ENCODE measurements around the gene ARHGEF4. TPM values are rescaled to one million over a fixed set of nuclear protein-coding genes. Genes with fewer than 3 reads are reported as not detected.

The ARHGEF4 gene
- 12.5 and 12.6 TPM in 2 replicates for total RNA-seq (2021)
- long read RNA-seq, partial matches to known transcripts, result 7 of 29 reads
- long read RNA-seq, other reads (novel, unspliced or antisense), result 22 of 29 reads

GRCh38 chr2:130836501-130837174, at the start of gene ARHGEF4:
Gene ARHGEF4 (plus strand): TSS chr2:130836914. CDS start chr2:130836954, 40 bp downstream.
- H3T11ph ChIP-seq (ENCODE audit: low read length), result no peak within 1 kb of the TSS
- no peak within 1 kb of the TSS for H2BK5ac ChIP-seq (ENCODE audit: insufficient read length, low read length)
- TF ChIP-seq, protein P1, sequence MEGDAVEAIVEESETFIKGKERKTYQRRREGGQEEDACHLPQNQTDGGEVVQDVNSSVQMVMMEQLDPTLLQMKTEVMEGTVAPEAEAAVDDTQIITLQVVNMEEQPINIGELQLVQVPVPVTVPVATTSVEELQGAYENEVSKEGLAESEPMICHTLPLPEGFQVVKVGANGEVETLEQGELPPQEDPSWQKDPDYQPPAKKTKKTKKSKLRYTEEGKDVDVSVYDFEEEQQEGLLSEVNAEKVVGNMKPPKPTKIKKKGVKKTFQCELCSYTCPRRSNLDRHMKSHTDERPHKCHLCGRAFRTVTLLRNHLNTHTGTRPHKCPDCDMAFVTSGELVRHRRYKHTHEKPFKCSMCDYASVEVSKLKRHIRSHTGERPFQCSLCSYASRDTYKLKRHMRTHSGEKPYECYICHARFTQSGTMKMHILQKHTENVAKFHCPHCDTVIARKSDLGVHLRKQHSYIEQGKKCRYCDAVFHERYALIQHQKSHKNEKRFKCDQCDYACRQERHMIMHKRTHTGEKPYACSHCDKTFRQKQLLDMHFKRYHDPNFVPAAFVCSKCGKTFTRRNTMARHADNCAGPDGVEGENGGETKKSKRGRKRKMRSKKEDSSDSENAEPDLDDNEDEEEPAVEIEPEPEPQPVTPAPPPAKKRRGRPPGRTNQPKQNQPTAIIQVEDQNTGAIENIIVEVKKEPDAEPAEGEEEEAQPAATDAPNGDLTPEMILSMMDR (conservative IDR thresholded peaks at IDR 0.05), result no peak
- no peak within 1 kb of the TSS for H2BK12ac ChIP-seq (ENCODE audit: insufficient read length, low read depth, low read length)
- no peak within 1 kb of the TSS for H4K8ac ChIP-seq (replicated peaks; ENCODE audit: insufficient read length, low read depth, low read length)
- H3K14ac ChIP-seq (ENCODE audit: insufficient read depth, low read length), result peak within 1 kb of the TSS; percentile 60; the same call in 1 of the 2 replicates
- Mint-ChIP-seq H3K36me3 (ENCODE audit: insufficient read depth in 1 of 3, low read depth in 3 of 3) (no peaks in the 10 kb centered on the region), H3K9me3 (no peaks in the 10 kb centered on the region; a peak in 2 of 5 replicates), H3K27me3 (ENCODE audit: low read depth) (peaks cover 60% of the 10 kb centered on the region), H3K4me3 (peak within 1 kb of the TSS; percentile 56 to 74), H3K27ac (no peak within 1 kb of the TSS), H3K4me1 (peaks cover 2 to 16% of the 10 kb centered on the region in 2 experiments; a peak in 2 of 4 replicates)
- peaks cover 11% of the 10 kb centered on the region for H3K23me2 ChIP-seq (ENCODE audit: insufficient read length, low read depth, low read length, poor library complexity, severe bottlenecking)
- H3K56ac ChIP-seq (ENCODE audit: insufficient read length, low read depth, low read length), result no peak within 1 kb of the TSS
- H2AFZ ChIP-seq (ENCODE audit: low read length), result no peak within 1 kb of the TSS
- H2BK15ac ChIP-seq (ENCODE audit: low read depth, low read length), result no peak within 1 kb of the TSS
- no peak within 1 kb of the TSS for H2BK20ac ChIP-seq (ENCODE audit: low read depth, low read length, poor library complexity, severe bottlenecking)
- no peak within 1 kb of the TSS for H4K91ac ChIP-seq (ENCODE audit: insufficient read length, low read depth, low read length)
- H3K27ac ChIP-seq (ENCODE audit: insufficient read length, low read depth, low read length), result no peak within 1 kb of the TSS
- peak within 1 kb of the TSS; percentile 43 for H3K4me2 ChIP-seq (ENCODE audit: insufficient read depth, insufficient read length, low read length)
- no peak within 1 kb of the TSS for H2AK5ac ChIP-seq (ENCODE audit: insufficient read length, low read length)
- H3K27me3 ChIP-seq (ENCODE audit: insufficient read depth, low read length), result peaks cover 4% of the 10 kb centered on the region; the same call in 1 of the 2 replicates
- H3K4me1 ChIP-seq (ENCODE audit: insufficient read depth, low read length), result no peaks in the 10 kb centered on the region
- H3K18ac ChIP-seq (ENCODE audit: insufficient read length, low read depth, low read length), result no peak within 1 kb of the TSS
- H4K5ac ChIP-seq (ENCODE audit: insufficient read length, low read depth, low read length), result no peak within 1 kb of the TSS
- H2BK120ac ChIP-seq (ENCODE audit: low read depth, low read length, poor library complexity, severe bottlenecking), result no peak within 1 kb of the TSS
- H3K23ac ChIP-seq (ENCODE audit: insufficient read length, low read depth, low read length), result no peak within 1 kb of the TSS
- no peaks in the 10 kb centered on the region for H4K20me1 ChIP-seq (ENCODE audit: control insufficient read depth, insufficient read depth, insufficient read length)
- no peaks in the 10 kb centered on the region for H3K79me1 ChIP-seq (ENCODE audit: insufficient read depth, low read depth, low read length, poor library complexity, severe bottlenecking)
- H3K4ac ChIP-seq (ENCODE audit: low read depth, low read length), result no peak within 1 kb of the TSS
- no peaks in the 10 kb centered on the region for H3K9me3 ChIP-seq (ENCODE audit: control insufficient read depth, low read depth, low read length)
- WGBS (ENCODE audit: extremely low coverage, insufficient read length, low lambda C conversion rate), result no CpG with 5 or more reads among the region's 70 CpGs
- DNase-seq, result peak; percentile 89
- H3K9ac ChIP-seq (ENCODE audit: extremely low read depth, insufficient read length, low read length), result no peak within 1 kb of the TSS
- H3K79me2 ChIP-seq (ENCODE audit: insufficient read depth, low read length), result no peaks in the 10 kb centered on the region
